ENCODE measurements around the gene FAM241B. TPM values are rescaled to one million over a fixed set of nuclear protein-coding genes. Genes with fewer than 3 reads are reported as not detected.

FAM241B gene
- total RNA-seq, 1 donor from 2014 or later: 3.2 TPM

GRCh38 chr10:69645296-69646184 is 15.5 kb downstream of the FAM241B start:
- no peak for DNase-seq (ENCODE audit: missing footprints)
- no peak for ATAC-seq
- intact Hi-C loops (cut with DNase I): loop anchor here (2.0 to 5.0 kb wide), 2 partner anchors 72 to 269 kb away; no protein-coding TSS in a partner anchor

GRCh38 chr10:69646185-69647060 is 16.4 kb downstream of the FAM241B start:
- ATAC-seq: no peak
- intact Hi-C loops (cut with DNase I): loop anchor here (5.0 kb wide), 1 partner anchor 71 kb away; no protein-coding TSS in a partner anchor
- no peak for DNase-seq (ENCODE audit: missing footprints)

GRCh38 chr10:69647126-69647525 is 17.1 kb downstream of the FAM241B start:
- DNase-seq (ENCODE audit: missing footprints) (no peak), ATAC-seq (no peak)
- intact Hi-C loops (cut with DNase I): loop anchor here (5.0 kb wide), 1 partner anchor 70 kb away; no protein-coding TSS in a partner anchor

- intact Hi-C loops (cut with DNase I): loop anchor here (5.0 kb wide), 1 partner anchor 69 kb away; no protein-coding TSS in a partner anchor
- ATAC-seq (no peak), DNase-seq (ENCODE audit: missing footprints) (no peak)
Measured at GRCh38 chr10:69647819-69648218, 17.8 kb downstream of the FAM241B start.

GRCh38 chr10:69648461-69648860 is 18.4 kb downstream of the FAM241B start:
- intact Hi-C loops (cut with DNase I): loop anchor here (5.0 kb wide), 1 partner anchor 69 kb away; no protein-coding TSS in a partner anchor
- ATAC-seq: no peak
- DNase-seq (ENCODE audit: missing footprints): no peak

GRCh38 chr10:69649786-69650550 is 19.9 kb downstream of the FAM241B start:
- DNase-seq (ENCODE audit: missing footprints): no peak
- no peak for ATAC-seq
- intact Hi-C loops (cut with DNase I): loop anchor here (5.0 kb wide), 1 partner anchor 67 kb away; no protein-coding TSS in a partner anchor

- DNase-seq (ENCODE audit: missing footprints) (no peak), ATAC-seq (peak; percentile 10)
- intact Hi-C loops (cut with DNase I): no loop called here
Measured at GRCh38 chr10:69650589-69651261, 20.7 kb downstream of the FAM241B start.

- ATAC-seq (no peak), DNase-seq (ENCODE audit: missing footprints) (no peak)
- intact Hi-C loops (cut with DNase I): no loop called here
Measured at GRCh38 chr10:69651362-69651761, 21.3 kb downstream of the FAM241B start.

- intact Hi-C loops (cut with DNase I): no loop called here
- no peak for DNase-seq (ENCODE audit: missing footprints)
- ATAC-seq: no peak
Measured at GRCh38 chr10:69652111-69652856, 22.2 kb downstream of the FAM241B start.

- DNase-seq (ENCODE audit: missing footprints) (no peak), ATAC-seq (no peak)
- intact Hi-C loops (cut with DNase I): no loop called here
Measured at GRCh38 chr10:69652857-69653199, 22.8 kb downstream of the FAM241B start.

- ATAC-seq: no peak
- intact Hi-C loops (cut with DNase I): no loop called here
- no peak for DNase-seq (ENCODE audit: missing footprints)
Measured at GRCh38 chr10:69653561-69653960, 23.5 kb downstream of the FAM241B start.

GRCh38 chr10:69655124-69655867 is 25.2 kb downstream of the FAM241B start:
- DNase-seq (ENCODE audit: missing footprints) (no peak), ATAC-seq (no peak)
- intact Hi-C loops (cut with DNase I): no loop called here

- no peak for DNase-seq (ENCODE audit: missing footprints)
Measured at GRCh38 chr10:69655868-69656555, 26.0 kb downstream of the FAM241B start.

GRCh38 chr10:69656742-69657269 is 26.8 kb downstream of the FAM241B start:
- intact Hi-C loops (cut with DNase I): no loop called here
- ATAC-seq: no peak
- DNase-seq (ENCODE audit: missing footprints): no peak

More at GRCh38 chr10:69655868-69656555, 26.0 kb downstream of the FAM241B start:
- intact Hi-C loops (cut with DNase I): no loop called here
- no peak for ATAC-seq

- DNase-seq (ENCODE audit: missing footprints) (no peak), ATAC-seq (no peak)
- intact Hi-C loops (cut with DNase I): no loop called here
Measured at GRCh38 chr10:69657430-69657829, 27.4 kb downstream of the FAM241B start.

- no peak for ATAC-seq
- intact Hi-C loops (cut with DNase I): no loop called here
Measured at GRCh38 chr10:69657866-69658265, 27.8 kb downstream of the FAM241B start.

More at GRCh38 chr10:69657866-69658265, 27.8 kb downstream of the FAM241B start:
- no peak for DNase-seq (ENCODE audit: missing footprints)
